Right forelimb (tissue), 1 donor: ENCODE results near the gene SLC12A7.
"Not testable (repeated sequence)": the region's sequence is repeated elsewhere in the genome, so short reads cannot be mapped to it uniquely, and the experiment has no call there.

ENCODE experiments used
- DNase-seq: peaks from one replicate; pipeline ENCODE4 v3.0.0-alpha.2; 2018

The SLC12A7 gene

GRCh38 chr5:1140171-1140817, 28.4 kb upstream of the SLC12A7 start:
- DNase-seq = peak; percentile 71

- DNase-seq = no peak
Measured at GRCh38 chr5:1139331-1140170, 27.7 kb upstream of the SLC12A7 start.

- no peak for DNase-seq
Measured at GRCh38 chr5:1138445-1139245, 26.8 kb upstream of the SLC12A7 start.

- no peak for DNase-seq
Measured at GRCh38 chr5:1137567-1138444, 25.9 kb upstream of the SLC12A7 start.

- DNase-seq = no peak
Measured at GRCh38 chr5:1136814-1137213, 25.0 kb upstream of the SLC12A7 start.

- no peak for DNase-seq
Measured at GRCh38 chr5:1135696-1136525, 24.0 kb upstream of the SLC12A7 start.

GRCh38 chr5:1134478-1134877, 22.6 kb upstream of the SLC12A7 start:
- DNase-seq = no peak

GRCh38 chr5:1133510-1134201, 21.8 kb upstream of the SLC12A7 start:
- DNase-seq = peak; percentile 67

- DNase-seq = no peak
Measured at GRCh38 chr5:1133108-1133507, 21.2 kb upstream of the SLC12A7 start.

GRCh38 chr5:1132570-1132969, 20.7 kb upstream of the SLC12A7 start:
- no peak for DNase-seq

GRCh38 chr5:1131726-1132125, 19.9 kb upstream of the SLC12A7 start:
- DNase-seq = no peak

- DNase-seq = no peak
Measured at GRCh38 chr5:1131191-1131621, 19.3 kb upstream of the SLC12A7 start.

- DNase-seq = no peak
Measured at GRCh38 chr5:1130218-1130946, 18.5 kb upstream of the SLC12A7 start.

GRCh38 chr5:1129711-1130055, 17.8 kb upstream of the SLC12A7 start:
- no peak for DNase-seq

GRCh38 chr5:1128977-1129710, 17.3 kb upstream of the SLC12A7 start:
- DNase-seq = no peak

- no peak for DNase-seq
Measured at GRCh38 chr5:1127959-1128785, 16.3 kb upstream of the SLC12A7 start.

GRCh38 chr5:1125695-1126094, 13.8 kb upstream of the SLC12A7 start:
- DNase-seq = not testable (repeated sequence)

- no peak for DNase-seq
Measured at GRCh38 chr5:1125030-1125357, 13.1 kb upstream of the SLC12A7 start.
